RKO (cell line): ENCODE measurements around the gene TP63.

ENCODE experiments used
- DNase-seq: peaks from one replicate; pipeline ENCODE4 v3.0.0-alpha.2; 2016; ENCODE audit warnings: low spot score

TP63 gene

GRCh38 chr3:189936201-189936945 lies 305.2 kb downstream of the TP63 start:
- DNase-seq: no peak

- DNase-seq: peak; percentile 52
Observed at GRCh38 chr3:189937302-189938127, 306.3 kb downstream of the TP63 start.

GRCh38 chr3:189941125-189941524 lies 309.9 kb downstream of the TP63 start:
- no peak for DNase-seq

DNA sequence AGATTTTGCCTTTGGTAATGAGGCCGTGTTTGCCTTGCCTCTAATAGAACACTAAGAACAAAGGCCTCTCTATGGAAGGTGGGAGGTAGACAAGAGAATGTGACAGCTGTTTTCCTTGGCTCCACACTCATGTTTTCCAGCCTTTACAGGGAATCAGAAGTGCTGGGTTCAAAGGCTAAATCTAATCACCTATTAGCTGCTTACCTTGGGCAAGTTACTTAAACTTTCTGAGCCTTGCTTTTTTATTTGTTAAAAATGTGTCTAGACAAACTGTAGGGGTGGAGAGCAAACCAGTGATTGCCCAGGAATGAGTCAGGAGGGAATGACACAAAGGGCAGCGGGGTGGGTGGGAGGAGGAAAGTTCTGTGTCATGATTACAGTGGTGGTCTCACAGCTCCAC lies 310.5 kb downstream of the TP63 start:
- DNase-seq: no peak

- no peak for DNase-seq
Observed at GRCh38 chr3:189942948-189943347, 311.8 kb downstream of the TP63 start.

DNA sequence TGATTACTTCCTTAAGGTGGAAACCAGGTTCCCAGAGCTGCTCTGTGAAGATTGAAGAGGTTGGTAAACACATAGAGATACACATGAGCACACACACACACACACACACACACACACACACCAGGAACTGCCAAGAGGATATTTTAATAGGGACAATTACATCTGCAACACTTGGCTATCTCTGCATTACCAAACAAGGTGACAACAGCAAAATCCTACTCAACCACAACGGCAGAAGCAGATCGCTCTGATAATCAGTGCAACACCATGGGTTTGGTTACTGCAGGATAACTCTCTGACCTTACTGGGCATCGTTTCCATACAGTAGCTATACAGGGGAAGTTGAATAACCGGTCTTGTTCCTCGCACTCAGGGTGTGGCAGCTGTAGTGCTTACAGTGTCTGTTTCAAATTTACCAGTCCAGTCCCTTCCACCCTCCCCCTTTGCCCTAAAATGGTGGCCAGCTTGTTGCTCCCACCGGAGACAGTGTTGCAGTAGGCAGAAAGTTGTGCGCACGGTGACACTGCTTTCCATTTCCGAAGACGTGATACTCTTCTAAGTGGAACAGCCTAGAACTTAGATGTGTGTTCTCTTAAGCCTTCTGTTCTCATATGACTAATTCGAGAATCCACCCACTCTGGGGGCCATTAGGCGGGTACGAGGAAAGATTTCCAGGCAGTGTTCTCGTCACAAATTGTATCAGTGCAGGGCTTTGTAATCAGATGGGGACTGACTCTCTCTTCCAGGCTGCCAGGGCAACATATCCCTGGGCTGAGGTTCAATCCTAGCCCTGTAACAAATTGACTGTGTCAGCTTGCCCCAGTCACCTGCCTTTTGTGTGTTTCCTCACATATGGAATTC lies 313.3 kb downstream of the TP63 start:
- no peak for DNase-seq

DNA sequence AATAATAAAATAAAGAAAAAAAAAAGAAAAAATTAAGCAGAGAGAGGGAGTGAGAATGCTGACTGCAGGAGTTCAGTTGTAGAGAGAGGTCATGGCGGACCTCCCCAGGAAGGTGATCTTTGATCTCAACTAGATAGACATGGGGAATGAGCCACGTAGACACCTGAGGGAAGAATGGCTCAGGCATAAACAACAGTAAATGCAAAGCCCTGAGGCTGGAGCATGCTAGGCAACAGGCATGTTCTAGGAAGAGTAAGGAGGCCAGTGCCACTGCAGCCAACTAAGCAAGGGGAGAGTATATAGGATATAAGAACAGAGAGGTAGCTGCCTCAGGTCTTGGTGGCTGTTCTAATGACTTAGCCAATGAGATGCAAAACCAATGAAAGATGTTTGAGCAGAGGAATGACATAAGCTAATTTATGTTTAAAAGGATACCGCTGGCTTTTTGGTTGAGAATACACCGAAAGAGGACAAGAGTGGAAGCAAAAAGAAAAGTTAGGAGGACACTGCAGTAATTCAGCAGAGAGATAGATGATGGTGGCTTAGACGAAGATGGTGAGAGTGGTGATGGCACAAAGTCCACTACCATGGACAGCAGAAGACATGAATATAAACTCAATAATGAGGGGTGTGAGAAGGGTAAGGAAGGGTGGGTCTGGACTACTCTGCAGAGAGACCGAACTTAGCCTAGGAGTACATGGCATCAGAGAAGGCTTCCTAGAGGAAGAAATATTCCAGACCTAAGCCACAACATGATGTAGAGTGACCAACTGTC lies 314.9 kb downstream of the TP63 start:
- no peak for DNase-seq
